Stomach smooth muscle (tissue), 2 donors: ENCODE data around the gene CDH4.

ENCODE experiments used
- H3K27ac ChIP-seq: one replicate; pipeline ENCODE4 v1.7.0; 2013; ENCODE audit warnings: mild to moderate bottlenecking, low read length, inconsistent platforms
- H3K27me3 ChIP-seq, 2 donors: one replicate each; pipeline ENCODE4 v1.7.0; 2013; ENCODE audit warnings: low read length in 2 of 2; ENCODE audit not compliant: insufficient read depth in 2 of 2, control insufficient read depth in 1 of 2
- H3K36me3 ChIP-seq, 2 donors: one replicate each; pipeline ENCODE4 v1.7.0; 2013; ENCODE audit warnings: low read length in 2 of 2; ENCODE audit not compliant: control insufficient read depth in 2 of 2, insufficient read depth in 2 of 2
- H3K4me1 ChIP-seq: one replicate; pipeline ENCODE4 v1.7.0; 2013; ENCODE audit warnings: low read length; ENCODE audit not compliant: control insufficient read depth, insufficient read depth
- H3K4me3 ChIP-seq, 2 donors: one replicate each; pipeline ENCODE4 v1.7.0; 2013; ENCODE audit warnings: low read length in 2 of 2
- H3K9ac ChIP-seq, 2 donors: one replicate each; pipeline ENCODE4 v1.7.0; 2013; ENCODE audit warnings: low read length in 2 of 2, mild to moderate bottlenecking in 1 of 2
- H3K9me3 ChIP-seq, 2 donors: one replicate each; pipeline ENCODE4 v1.7.0; 2013; ENCODE audit warnings: low read length in 2 of 2; ENCODE audit not compliant: control insufficient read depth in 2 of 2
- donor health status: healthy.
- donor health status: Pancreatic carcinoma.

Gene CDH4

DNA sequence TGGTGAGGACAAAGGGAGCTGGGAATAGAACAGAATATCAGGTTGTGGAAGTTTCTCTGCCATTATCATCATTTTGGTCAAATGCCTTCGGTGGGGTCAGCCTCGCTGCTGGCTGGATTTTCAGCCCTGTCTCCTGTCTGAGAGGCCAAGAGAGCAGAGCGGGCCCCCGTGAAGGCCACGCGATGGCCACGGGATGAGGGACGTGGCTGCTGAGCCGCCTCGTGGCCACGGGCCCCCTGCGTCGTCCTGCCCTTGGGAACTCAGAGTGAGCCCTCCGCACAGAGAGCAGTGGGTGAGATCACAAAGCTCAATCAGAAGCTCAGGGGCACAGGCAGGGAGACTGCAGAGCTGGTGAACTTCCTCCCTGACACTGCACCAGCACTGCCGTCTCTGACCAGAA lies 363.7 kb downstream of the CDH4 start:
- H3K27ac ChIP-seq, result no peak overlapping the region
- peaks cover 2% of the 10 kb centered on the region for H3K4me1 ChIP-seq
- H3K27me3 ChIP-seq, result peaks cover under 1 to 11% of the 10 kb centered on the region in 2 donors
- H3K36me3 ChIP-seq, result no peaks in the 10 kb centered on the region
- H3K9ac ChIP-seq, result no peak overlapping the region
- H3K4me3 ChIP-seq, result no peak overlapping the region
- peaks cover 5 to 6% of the 10 kb centered on the region in 2 donors for H3K9me3 ChIP-seq

DNA sequence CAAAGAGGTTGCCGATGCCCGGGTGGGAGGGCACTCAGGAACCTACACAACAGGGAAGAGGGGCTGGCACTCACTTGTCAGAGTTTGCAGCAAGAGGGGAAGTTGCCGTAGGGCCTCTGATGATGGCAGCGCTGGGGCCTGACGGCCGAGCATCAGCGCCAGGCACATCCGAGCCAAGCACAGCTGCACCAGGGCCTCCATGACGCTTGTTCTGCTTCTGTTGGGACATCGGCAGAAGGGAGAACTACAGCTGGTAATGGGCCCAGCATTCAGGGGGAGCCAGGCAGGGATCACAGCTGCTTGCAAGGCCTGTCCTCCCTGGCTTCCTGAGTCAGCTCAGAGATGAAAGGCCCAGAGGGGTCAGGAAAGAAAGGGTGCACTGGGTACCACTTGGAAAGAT lies 367.7 kb downstream of the CDH4 start:
- no peak overlapping the region for H3K27ac ChIP-seq
- no peak overlapping the region for H3K4me3 ChIP-seq
- H3K9me3 ChIP-seq, result no peaks in the 10 kb centered on the region
- no peak overlapping the region for H3K9ac ChIP-seq
- peaks cover 2% of the 10 kb centered on the region for H3K4me1 ChIP-seq
- no peaks in the 10 kb centered on the region for H3K36me3 ChIP-seq
- H3K27me3 ChIP-seq, result peaks cover 0 to under 1% of the 10 kb centered on the region in 2 donors

DNA sequence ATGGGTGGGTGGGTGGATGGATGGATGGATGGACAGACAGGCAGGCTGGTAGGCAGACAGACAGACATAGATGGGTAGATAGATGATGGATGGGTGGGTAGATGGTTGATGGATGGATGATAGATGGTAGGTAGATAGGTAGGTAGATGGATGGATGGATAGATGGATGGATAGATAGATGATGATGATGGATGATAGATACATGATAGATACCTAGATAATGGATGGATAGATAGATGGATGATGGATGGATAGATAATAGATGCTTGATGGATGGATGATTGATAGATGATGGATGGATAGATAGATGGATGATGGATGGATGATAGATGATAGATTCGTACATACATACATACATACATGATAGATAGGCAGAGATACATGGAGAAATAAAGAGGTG lies 368.1 kb downstream of the CDH4 start:
- Histone ChIP-seq H3K4me3 (no peak overlapping the region), H3K27me3 (no peaks in the 10 kb centered on the region), H3K4me1 (peaks cover 2% of the 10 kb centered on the region), H3K27ac (no peak overlapping the region), H3K9ac (no peak overlapping the region), H3K9me3 (no peaks in the 10 kb centered on the region), H3K36me3 (no peaks in the 10 kb centered on the region)

DNA sequence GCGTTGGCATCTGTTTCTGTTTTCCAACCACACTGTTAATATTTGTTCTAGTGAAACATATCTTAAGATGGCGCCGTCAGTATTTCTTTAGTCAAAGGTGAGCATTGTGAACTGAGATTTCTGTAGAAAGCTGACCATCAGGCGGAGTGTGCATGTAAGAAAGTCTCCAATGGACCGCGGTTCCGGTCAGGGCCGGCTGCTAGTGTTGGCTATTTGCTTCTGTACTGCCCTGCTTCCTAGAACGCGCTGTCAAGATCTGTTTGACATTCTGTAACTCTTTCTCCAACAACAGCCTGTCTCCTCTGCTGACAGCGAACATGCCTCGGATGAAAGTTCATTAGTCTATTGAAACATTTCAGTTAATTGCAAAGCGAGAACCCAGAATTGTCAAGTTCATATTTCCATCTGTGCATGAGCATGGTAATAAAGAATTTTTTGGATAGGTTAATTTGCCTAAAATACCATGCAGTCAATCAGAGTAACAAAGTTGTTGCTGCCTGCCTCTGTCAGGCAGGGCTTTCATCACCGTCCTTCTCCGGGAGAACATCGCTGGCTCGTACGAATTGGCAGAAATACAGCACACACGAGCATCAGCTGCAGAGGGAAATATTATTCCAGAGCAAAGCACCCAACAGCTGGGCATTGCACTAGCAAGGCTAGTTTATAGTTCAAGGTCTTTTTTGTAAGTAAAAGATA lies 369.1 kb downstream of the CDH4 start:
- no peak overlapping the region for H3K9ac ChIP-seq

DNA sequence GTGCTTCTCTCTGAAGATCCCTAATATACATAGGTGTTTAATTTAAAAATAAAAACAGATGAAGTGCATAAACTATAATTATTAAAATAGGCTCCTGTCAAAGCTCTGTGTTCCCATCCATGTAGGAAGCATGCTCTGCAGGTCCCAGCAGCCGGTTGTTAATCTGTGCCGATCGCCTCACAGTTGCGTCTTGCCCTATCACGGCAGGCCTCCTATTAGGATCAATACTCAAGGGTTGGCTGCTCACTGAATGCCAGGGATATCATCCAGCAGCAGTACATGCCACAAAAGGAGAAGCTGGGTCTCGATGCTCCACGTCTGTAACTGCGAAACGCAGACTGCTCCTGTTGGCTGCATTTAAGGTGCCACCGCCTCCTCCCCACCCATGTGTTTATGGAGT lies 369.8 kb downstream of the CDH4 start:
- Histone ChIP-seq H3K4me1 (peaks cover 2% of the 10 kb centered on the region), H3K27ac (no peak overlapping the region), H3K9me3 (no peaks in the 10 kb centered on the region), H3K36me3 (no peaks in the 10 kb centered on the region), H3K9ac (no peak overlapping the region), H3K4me3 (no peak overlapping the region), H3K27me3 (peaks cover 0 to 2% of the 10 kb centered on the region in 2 donors)

More for the DNA sequence above, 369.1 kb downstream of the CDH4 start:
- H3K4me3 ChIP-seq, result no peak overlapping the region
- no peaks in the 10 kb centered on the region for H3K9me3 ChIP-seq
- H3K4me1 ChIP-seq, result peaks cover 2% of the 10 kb centered on the region
- no peak overlapping the region for H3K27ac ChIP-seq
- H3K36me3 ChIP-seq, result no peaks in the 10 kb centered on the region
- peaks cover 0 to under 1% of the 10 kb centered on the region in 2 donors for H3K27me3 ChIP-seq

DNA sequence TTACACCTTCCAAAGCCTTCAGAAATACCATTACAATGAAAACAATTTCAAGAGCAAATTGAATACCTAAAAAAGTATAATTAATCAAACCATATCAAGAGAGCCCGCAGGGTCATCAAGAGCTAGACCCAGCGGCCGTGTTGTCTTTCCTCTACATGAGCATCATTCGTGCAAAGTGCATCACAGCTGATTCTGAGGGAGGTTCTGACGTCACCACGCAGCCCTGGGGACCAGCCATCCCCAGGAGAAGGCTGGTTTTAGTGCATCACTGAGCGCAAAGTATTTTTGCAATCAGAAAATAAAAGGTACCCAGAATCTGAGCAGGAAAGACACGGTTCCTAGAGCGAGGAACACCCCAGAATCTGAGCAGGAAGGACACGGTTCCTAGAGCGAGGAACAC lies 371.4 kb downstream of the CDH4 start:
- no peak overlapping the region for H3K27ac ChIP-seq

DNA sequence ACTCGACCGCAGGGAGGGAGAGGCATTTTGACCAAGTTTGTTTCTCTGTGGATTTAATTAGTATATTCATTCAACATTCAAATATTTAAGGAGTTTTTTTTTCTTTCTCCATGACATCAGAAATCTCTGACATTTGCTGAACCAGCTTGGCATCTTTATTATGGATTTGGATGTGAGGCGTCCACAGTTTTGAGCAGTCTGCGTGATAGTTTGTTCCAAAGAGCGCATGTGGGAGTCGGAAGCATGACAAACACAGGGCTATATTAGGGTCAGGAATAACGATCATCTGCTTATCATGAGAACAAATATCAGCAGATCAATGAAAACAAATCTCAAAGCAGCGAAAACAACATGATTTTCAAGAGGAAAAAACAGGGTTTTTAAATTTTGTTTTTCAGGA lies 373.2 kb downstream of the CDH4 start:
- no peak overlapping the region for H3K27ac ChIP-seq
- peaks cover 3 to 9% of the 10 kb centered on the region in 2 donors for H3K27me3 ChIP-seq
- no peak overlapping the region for H3K4me3 ChIP-seq
- H3K36me3 ChIP-seq, result no peaks in the 10 kb centered on the region
- no peak overlapping the region for H3K9ac ChIP-seq
- H3K9me3 ChIP-seq, result no peaks in the 10 kb centered on the region
- H3K4me1 ChIP-seq, result no peaks in the 10 kb centered on the region

More for the DNA sequence above, 371.4 kb downstream of the CDH4 start:
- no peak overlapping the region for H3K9ac ChIP-seq
- peaks cover under 1% of the 10 kb centered on the region for H3K4me1 ChIP-seq
- H3K9me3 ChIP-seq, result no peaks in the 10 kb centered on the region
- H3K36me3 ChIP-seq, result no peaks in the 10 kb centered on the region
- H3K4me3 ChIP-seq, result no peak overlapping the region
- H3K27me3 ChIP-seq, result peaks cover 3 to 5% of the 10 kb centered on the region in 2 donors

DNA sequence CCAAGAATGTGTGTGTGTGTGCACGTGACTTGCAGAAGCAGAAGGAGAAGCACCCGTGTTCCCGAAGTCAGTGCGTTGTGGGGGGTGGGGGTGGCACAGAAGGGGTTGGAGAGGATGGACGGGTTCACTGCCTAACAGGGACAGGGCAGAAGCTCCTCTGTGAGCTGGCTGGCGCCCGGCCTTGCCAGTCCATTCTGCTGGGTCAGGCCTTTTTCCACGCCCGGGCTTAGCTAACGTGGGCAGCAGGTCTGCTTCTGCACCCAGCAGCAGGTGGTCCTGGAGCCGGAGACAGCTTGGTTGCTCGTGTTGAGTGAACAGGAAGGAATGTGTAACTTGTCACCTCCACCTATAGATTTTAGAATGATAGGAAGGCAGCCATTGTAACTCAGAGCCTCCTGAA lies 374.4 kb downstream of the CDH4 start:
- Histone ChIP-seq H3K4me1 (no peaks in the 10 kb centered on the region), H3K9ac (no peak overlapping the region), H3K27me3 (peaks cover 3 to 9% of the 10 kb centered on the region in 2 donors), H3K4me3 (no peak overlapping the region), H3K36me3 (no peaks in the 10 kb centered on the region), H3K27ac (no peak overlapping the region), H3K9me3 (no peaks in the 10 kb centered on the region)

DNA sequence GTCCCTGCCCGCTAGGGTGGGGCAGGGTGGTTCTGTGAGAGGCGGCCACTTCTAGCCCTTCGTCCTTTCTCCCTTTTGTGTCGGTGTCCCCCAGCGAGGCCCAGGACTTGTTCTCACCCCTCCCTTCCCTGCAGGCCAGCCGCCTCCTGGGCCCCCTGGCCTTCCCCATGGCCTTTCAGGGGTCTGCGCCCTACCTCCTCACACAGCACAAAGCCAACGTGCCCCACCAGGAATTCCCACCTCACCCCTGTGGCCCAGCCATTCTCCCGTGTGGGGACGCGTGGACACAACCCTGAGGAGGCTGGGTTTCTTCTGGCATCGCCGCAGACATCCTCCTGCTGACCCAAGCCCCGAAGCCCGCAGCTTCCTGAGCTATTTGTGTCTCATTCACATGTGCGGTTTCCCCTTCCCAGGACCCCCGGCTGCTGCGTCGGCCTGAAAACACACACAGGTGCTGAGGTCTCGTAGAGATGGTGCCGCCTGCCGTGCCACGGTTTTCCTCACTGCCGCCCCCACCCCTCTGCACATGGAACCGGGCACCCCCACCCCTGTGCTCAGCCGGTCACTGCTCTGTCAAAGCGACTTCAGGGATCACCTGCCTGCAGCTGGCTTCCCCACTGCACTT lies 375.8 kb downstream of the CDH4 start:
- Histone ChIP-seq H3K36me3 (no peaks in the 10 kb centered on the region), H3K9ac (no peak overlapping the region), H3K4me1 (no peaks in the 10 kb centered on the region), H3K9me3 (no peaks in the 10 kb centered on the region), H3K27ac (no peak overlapping the region), H3K27me3 (peaks cover 3 to 9% of the 10 kb centered on the region in 2 donors), H3K4me3 (no peak overlapping the region)

DNA sequence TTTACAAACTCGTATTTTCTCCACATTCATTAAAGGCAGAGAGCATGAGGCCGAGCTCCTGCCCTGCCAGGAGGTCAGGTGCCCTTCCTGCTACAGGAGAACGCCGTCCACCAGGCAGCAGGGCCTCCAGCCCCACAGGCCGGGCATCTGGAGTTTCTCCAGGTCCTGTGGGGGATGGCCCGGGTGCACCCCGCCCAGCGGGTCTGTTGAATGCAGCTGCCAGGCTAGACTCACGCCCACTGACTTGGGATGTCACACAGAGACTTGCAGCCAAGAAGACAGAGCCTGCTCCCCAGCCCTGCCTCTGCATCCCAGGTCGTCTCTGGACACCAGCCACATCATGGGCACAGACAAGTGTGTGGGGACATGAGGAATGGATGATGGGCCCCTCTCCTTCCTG lies 376.4 kb downstream of the CDH4 start:
- Histone ChIP-seq H3K36me3 (no peaks in the 10 kb centered on the region), H3K27me3 (peaks cover 5 to 9% of the 10 kb centered on the region in 2 donors), H3K9ac (no peak overlapping the region), H3K9me3 (no peaks in the 10 kb centered on the region), H3K4me3 (no peak overlapping the region), H3K4me1 (no peaks in the 10 kb centered on the region), H3K27ac (no peak overlapping the region)
